ENCODE measurements around the gene RALB. TPM values are rescaled to one million over a fixed set of nuclear protein-coding genes. Genes with fewer than 3 reads are reported as not detected.

RALB gene
- total RNA-seq, 1 donor from 2014 or later, result 31.0 TPM

Small RNA genes lying within 50 kb of the gene (small RNA-seq; reads per million reads assigned to genes)
- gene MTND4LP14 (ENCODE audit: low replicate concordance), result not detected

Other genes with a start within 250 kb of the RALB start
- gene EPB41L5, start 239.8 kb upstream of the RALB start, total RNA-seq, result 70.1 TPM
- gene TMEM185B, start 29.5 kb upstream of the RALB start, total RNA-seq, result 13.0 TPM
- 4.9 TPM for gene INHBB, start 93.3 kb downstream of the RALB start, total RNA-seq

Data from temporal lobe (tissue), 2 donors.